Activated CD4-positive, CD25-positive, alpha-beta regulatory T cell treated with anti-CD3 and anti-CD28 coated beads, Interleukin-2, amount 50 U/mL, for 16 hours (primary cell): ENCODE results near the gene NUPR1.
"Not testable (repeated sequence)": the region's sequence is repeated elsewhere in the genome, so short reads cannot be mapped to it uniquely, and the experiment has no call there.

ENCODE experiments used
- DNase-seq: peaks from one replicate; pipeline ENCODE4 v3.0.0-alpha.2; 2020; ENCODE audit warnings: low read depth, low spot score

The NUPR1 gene, protein sequence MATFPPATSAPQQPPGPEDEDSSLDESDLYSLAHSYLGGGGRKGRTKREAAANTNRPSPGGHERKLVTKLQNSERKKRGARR

GRCh38 chr16:28538733-28539596 lies at the start of gene NUPR1:
Gene NUPR1, minus strand, starts transcription at chr16:28538974. Its CDS starts 67 bp downstream, at chr16:28538907.
- no peak for DNase-seq

- no peak for DNase-seq
These were observed 48.6 kb upstream of the NUPR1 start for GRCh38 chr16:28587386-28587785.

GRCh38 chr16:28586466-28586865 lies 47.7 kb upstream of the NUPR1 start:
- no peak for DNase-seq

- DNase-seq: no peak
These were observed 46.9 kb upstream of the NUPR1 start for GRCh38 chr16:28585674-28586073.

- no peak for DNase-seq
These were observed 42.0 kb upstream of the NUPR1 start for GRCh38 chr16:28580726-28581315.

GRCh38 chr16:28575446-28576109 lies 36.8 kb upstream of the NUPR1 start:
- no peak for DNase-seq

- no peak for DNase-seq
These were observed 36.2 kb upstream of the NUPR1 start for GRCh38 chr16:28574925-28575324.

DNA sequence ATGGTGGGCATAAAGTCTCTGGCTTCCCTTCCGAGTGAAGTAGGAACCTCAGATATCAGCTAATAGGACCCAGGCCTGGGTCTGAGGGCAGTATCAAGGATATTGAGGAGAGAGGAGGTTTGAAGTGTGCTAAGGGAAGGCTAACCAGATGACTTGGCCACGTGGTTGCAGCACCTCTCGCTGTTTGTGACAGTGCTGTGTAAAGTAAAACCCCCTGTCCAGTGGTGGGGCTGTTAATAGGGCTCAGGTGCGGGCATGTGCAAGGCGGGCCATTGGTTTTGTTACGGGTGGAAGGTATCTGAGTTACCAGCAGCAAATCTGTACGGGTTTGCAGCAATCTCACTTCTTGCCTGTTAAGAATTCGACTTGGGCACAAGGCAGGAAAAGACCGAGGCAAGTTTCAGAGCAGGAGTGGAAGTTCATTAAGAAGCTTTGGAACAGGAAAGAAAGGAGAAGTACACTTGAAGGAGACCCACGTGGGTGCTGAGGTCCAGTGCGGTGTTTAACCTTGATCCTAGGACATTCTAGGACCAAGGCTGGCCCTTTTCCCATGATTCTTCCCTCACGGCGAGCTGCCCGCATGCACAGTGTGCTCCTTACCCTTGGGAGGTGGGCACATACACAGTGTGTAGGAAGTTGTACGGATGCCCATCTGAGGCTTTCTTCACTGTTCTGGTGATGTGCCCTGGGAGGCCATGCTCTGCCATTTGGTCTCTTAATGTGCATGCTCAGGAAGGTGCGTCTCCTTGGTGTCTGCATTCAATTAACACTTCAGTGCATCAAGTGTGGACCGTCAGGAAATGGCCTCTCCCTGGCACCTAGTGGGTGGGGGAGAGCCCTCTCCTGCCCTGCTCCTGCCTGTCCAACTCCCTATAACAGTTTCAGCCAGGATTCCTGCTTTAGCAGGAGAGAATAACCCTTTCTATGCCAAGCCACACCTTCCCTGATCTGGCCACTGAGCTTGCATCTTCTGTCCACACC lies 35.3 kb upstream of the NUPR1 start:
- no peak for DNase-seq

DNA sequence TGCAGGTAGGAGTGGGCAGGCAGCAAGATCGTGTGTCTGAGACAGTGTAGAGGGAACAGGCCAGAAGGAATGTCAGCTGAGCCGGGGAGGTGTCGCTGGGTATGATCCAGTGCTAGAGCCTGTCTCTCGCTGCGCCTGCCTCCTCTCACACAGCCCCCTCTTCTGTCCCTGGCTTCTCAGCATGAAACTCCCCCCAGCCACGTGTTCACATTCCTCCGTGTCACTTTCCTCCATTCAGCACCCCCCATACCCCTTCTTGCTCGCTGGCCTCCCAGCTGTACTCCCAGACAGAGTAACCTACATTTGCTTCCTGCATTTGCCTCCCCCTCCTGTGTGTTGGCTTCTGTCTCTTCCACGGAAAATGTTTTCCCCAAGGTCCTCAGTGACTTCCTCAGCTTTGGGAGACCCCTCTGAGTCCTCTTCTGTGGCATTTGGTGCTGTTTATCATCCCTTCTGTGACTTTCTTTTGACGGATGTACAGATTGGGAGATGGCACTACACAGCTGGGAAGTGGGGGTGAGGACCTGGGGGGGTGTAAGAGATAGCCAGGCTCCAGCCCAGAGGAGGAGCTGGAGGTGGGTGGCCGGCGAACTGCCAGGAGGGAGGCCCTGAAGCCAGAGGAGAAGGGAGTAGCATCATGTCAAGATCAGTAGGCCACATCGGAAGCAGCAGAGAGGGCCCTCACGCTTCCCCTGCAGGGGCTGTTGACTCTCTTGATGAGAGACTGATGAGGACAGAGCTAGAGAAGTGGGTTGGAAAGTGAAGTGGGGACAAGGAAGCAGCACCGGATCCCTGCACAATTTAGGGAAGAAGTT lies 34.1 kb upstream of the NUPR1 start:
- DNase-seq: no peak

GRCh38 chr16:28569968-28570752 lies 31.4 kb upstream of the NUPR1 start:
- DNase-seq: no peak

DNA sequence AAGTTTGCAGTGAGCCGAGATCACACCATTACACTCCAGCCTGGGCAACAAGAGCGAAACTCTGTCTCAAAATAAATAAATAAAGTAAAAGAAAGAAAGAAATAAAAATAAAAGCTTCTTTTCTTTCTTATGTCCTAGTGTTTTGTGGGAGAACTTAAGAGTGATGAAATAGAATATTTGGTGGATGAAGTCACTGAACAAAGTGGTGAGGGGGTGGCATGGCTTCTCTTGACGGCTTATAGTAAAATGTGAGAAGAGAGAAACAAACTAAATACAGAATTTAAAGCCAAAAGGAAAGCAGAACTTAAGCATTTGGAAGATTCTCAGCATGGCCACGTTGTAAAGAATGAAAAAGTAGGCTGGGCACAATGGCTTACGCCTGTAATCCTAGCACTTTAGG lies 30.2 kb upstream of the NUPR1 start:
- DNase-seq: no peak

DNA sequence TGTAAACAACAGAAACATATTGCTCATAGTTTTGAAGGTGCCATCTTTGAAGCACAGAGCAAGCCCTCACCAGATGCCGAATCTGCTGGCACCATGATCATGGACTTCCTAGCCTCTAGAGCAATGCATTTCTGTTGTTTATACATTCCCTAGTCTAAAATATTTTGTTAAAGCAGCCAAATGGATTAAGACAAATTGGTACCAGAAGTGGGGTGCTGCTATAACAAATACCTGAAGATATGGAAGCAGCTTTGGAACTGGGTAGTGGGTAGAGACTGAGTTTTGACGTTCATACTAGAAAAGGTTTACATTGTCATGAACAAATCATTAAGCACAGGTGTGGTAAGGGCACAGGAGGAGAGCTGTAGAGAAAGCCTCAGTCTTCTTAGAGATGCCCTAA lies 28.5 kb upstream of the NUPR1 start:
- DNase-seq: no peak

GRCh38 chr16:28566233-28566925 lies 27.6 kb upstream of the NUPR1 start:
- not testable (repeated sequence) for DNase-seq

GRCh38 chr16:28563218-28563617 lies 24.4 kb upstream of the NUPR1 start:
- no peak for DNase-seq

- no peak for DNase-seq
These were observed 23.4 kb upstream of the NUPR1 start for GRCh38 chr16:28562199-28562598.

GRCh38 chr16:28561557-28562187 lies 22.9 kb upstream of the NUPR1 start:
- DNase-seq: no peak

- DNase-seq: no peak
These were observed 19.7 kb upstream of the NUPR1 start for GRCh38 chr16:28558456-28558855.

- DNase-seq: no peak
These were observed 18.1 kb upstream of the NUPR1 start for GRCh38 chr16:28556914-28557320.

- DNase-seq: no peak
These were observed 16.8 kb upstream of the NUPR1 start for GRCh38 chr16:28555561-28555960.
